ENCODE measurements around the gene BRINP1. TPM values are rescaled to one million over a fixed set of nuclear protein-coding genes. Genes with fewer than 3 reads are reported as not detected.

The BRINP1 gene
- total and polyA plus RNA-seq, 10 of the 15 experiments (the other 5 are each of a cell fraction or from before 2014, with no cell fraction given): not detected

GRCh38 chr9:119302988-119303698, 66.1 kb downstream of the BRINP1 start:
- no peaks in the 10 kb centered on the region for H3K36me3 ChIP-seq (ENCODE audit: control insufficient read depth in 2 of 2, insufficient read depth in 2 of 2, low read length in 1 of 2)
- peaks cover 3% of the 10 kb centered on the region; the same call in 1 of the 2 replicates for H3K4me1 ChIP-seq (ENCODE audit: control insufficient read depth, insufficient read depth, low read length)
- intact Hi-C loops (cut with micrococcal nuclease; ENCODE audit: unreplicated experiment) (no loop called here), in situ Hi-C loops (cut with MboI) (no loop called here)
- no peaks in the 10 kb centered on the region for H3K9me3 ChIP-seq (replicated peaks; ENCODE audit: control insufficient read depth, insufficient read depth, low read length)
- H3K27me3 ChIP-seq (replicated peaks in 1 of 2; ENCODE audit: control insufficient read depth in 2 of 2, insufficient read depth in 2 of 2, low read length in 1 of 2): no peaks in the 10 kb centered on the region
- ChIA-PET POLR2A (no interaction called here), SMC1A (ENCODE audit: uncharacterized antibody, unreplicated experiment) (interaction anchor here (1.2 kb wide), 1 partner anchor 11 kb away, joined by 3 read pairs; no protein-coding TSS in a partner anchor), RAD21 (ENCODE audit: unreplicated experiment) (no interaction called here), CTCF (interaction anchor here (1.3 kb wide), 1 partner anchor 11 kb away, joined by 3 read pairs; no protein-coding TSS in a partner anchor)
- H3K9ac ChIP-seq (ENCODE audit: control insufficient read depth, insufficient read depth, low read length): no peak overlapping the region
- no peaks in the 10 kb centered on the region for H3K79me2 ChIP-seq (ENCODE audit: control insufficient read depth, insufficient read depth, low read length)
- ATAC-seq: no peak
- H3K4me3 ChIP-seq: no peak overlapping the region
- no peaks in the 10 kb centered on the region for H4K20me1 ChIP-seq (ENCODE audit: control insufficient read depth, insufficient read depth)
- TF ChIP-seq MEF2A (IDR thresholded peaks at IDR 0.05; ENCODE audit: insufficient read depth, low read depth, low read length) (no peak), TCF12 (IDR thresholded peaks at IDR 0.05; ENCODE audit: low read depth, low read length) (no peak), MYC (IDR thresholded peaks at IDR 0.05; ENCODE audit: insufficient read depth, insufficient read length, insufficient replicate concordance, low read length, severe bottlenecking) (no peak), POLR2AphosphoS2 (IDR thresholded peaks at IDR 0.05; ENCODE audit: low read depth, low read length) (no peak), EGR1 (IDR thresholded peaks at IDR 0.05; ENCODE audit: borderline replicate concordance in 1 of 2, low read depth in 2 of 2, low read length in 2 of 2) (no peak), TAF1 (IDR thresholded peaks at IDR 0.05; ENCODE audit: borderline replicate concordance, low read depth, low read length) (no peak), FOXM1 (IDR thresholded peaks at IDR 0.05; ENCODE audit: low read depth, low read length) (no peak), NR2C2 (IDR thresholded peaks at IDR 0.05; ENCODE audit: borderline replicate concordance, control insufficient read depth, insufficient read length, low read depth) (no peak), SP1 (IDR thresholded peaks at IDR 0.05; ENCODE audit: low read depth, low read length) (no peak), ZBTB4 (CRISPR knock-in tag; IDR thresholded peaks at IDR 0.05) (no peak), SUZ12 (IDR thresholded peaks at IDR 0.05; ENCODE audit: unreplicated experiment) (no peak)
- TF ChIP-seq, protein P1, sequence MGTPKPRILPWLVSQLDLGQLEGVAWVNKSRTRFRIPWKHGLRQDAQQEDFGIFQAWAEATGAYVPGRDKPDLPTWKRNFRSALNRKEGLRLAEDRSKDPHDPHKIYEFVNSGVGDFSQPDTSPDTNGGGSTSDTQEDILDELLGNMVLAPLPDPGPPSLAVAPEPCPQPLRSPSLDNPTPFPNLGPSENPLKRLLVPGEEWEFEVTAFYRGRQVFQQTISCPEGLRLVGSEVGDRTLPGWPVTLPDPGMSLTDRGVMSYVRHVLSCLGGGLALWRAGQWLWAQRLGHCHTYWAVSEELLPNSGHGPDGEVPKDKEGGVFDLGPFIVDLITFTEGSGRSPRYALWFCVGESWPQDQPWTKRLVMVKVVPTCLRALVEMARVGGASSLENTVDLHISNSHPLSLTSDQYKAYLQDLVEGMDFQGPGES (IDR thresholded peaks at IDR 0.05): no peak
- TF ChIP-seq, protein P2, sequence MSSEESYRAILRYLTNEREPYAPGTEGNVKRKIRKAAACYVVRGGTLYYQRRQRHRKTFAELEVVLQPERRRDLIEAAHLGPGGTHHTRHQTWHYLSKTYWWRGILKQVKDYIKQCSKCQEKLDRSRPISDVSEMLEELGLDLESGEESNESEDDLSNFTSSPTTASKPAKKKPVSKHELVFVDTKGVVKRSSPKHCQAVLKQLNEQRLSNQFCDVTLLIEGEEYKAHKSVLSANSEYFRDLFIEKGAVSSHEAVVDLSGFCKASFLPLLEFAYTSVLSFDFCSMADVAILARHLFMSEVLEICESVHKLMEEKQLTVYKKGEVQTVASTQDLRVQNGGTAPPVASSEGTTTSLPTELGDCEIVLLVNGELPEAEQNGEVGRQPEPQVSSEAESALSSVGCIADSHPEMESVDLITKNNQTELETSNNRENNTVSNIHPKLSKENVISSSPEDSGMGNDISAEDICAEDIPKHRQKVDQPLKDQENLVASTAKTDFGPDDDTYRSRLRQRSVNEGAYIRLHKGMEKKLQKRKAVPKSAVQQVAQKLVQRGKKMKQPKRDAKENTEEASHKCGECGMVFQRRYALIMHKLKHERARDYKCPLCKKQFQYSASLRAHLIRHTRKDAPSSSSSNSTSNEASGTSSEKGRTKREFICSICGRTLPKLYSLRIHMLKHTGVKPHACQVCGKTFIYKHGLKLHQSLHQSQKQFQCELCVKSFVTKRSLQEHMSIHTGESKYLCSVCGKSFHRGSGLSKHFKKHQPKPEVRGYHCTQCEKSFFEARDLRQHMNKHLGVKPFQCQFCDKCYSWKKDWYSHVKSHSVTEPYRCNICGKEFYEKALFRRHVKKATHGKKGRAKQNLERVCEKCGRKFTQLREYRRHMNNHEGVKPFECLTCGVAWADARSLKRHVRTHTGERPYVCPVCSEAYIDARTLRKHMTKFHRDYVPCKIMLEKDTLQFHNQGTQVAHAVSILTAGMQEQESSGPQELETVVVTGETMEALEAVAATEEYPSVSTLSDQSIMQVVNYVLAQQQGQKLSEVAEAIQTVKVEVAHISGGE (CRISPR knock-in tag; IDR thresholded peaks at IDR 0.05): no peak
- no peak for DNase-seq (ENCODE audit: low read depth, low spot score)
- no peak overlapping the region for H3K27ac ChIP-seq (ENCODE audit: control insufficient read depth, insufficient read depth)
- no TSS peak for BruUV-seq (replicated peaks)
- H2AFZ ChIP-seq (ENCODE audit: control insufficient read depth, low read depth, low read length): no peak overlapping the region
- no peak for FAIRE-seq
- WGBS (ENCODE audit: insufficient coverage, insufficient replicate concordance, low lambda C conversion rate, missing lambda C conversion rate): 36% methylated on average over 13 of the region's 13 CpGs
- H3K4me2 ChIP-seq (ENCODE audit: control insufficient read depth, insufficient read depth): no peak overlapping the region

Measured in GM12878 (cell line).